K562 (cell line): ENCODE measurements around the gene TAF1D. TPM values are rescaled to one million over a fixed set of nuclear protein-coding genes. Genes with fewer than 3 reads are reported as not detected.
A peak's percentile ranks its signal among the peaks of the same experiment; 100 is the strongest.

Experiments
- CC2D1A ChIP-seq: fragments of 450-650 bp; IDR thresholded peaks from 2 replicates; pipeline ENCODE4 v1.6.1; 2017; ENCODE audit warnings: mild to moderate bottlenecking
- CEBPB ChIP-seq: fragments of 450-650 bp; IDR thresholded peaks from 2 replicates; pipeline ENCODE4 v1.6.1; 2016; ENCODE audit warnings: missing genetic modification characterization, missing compliant biosample characterization
- CHCHD3 ChIP-seq: fragments of 250-450 bp; sonication (Bioruptor Pico); IDR thresholded peaks from 2 replicates; pipeline ENCODE4 v2.1.2; 2022; ENCODE audit warnings: mild to moderate bottlenecking
- CTBP1 ChIP-seq: fragments of 450-650 bp; IDR thresholded peaks from 2 replicates; pipeline ENCODE4 v1.6.1; 2016; ENCODE audit warnings: borderline replicate concordance
- DPF2 ChIP-seq: fragments of 450-650 bp; IDR thresholded peaks from 2 replicates; pipeline ENCODE4 v1.6.1; 2016
- ERF ChIP-seq: fragments of 450-650 bp; formaldehyde crosslinking; IDR thresholded peaks from 2 replicates; pipeline ENCODE4 v1.4.0; 2020; ENCODE audit warnings: mild to moderate bottlenecking, mixed read lengths
- FOXP1 ChIP-seq: sonication (generic); formaldehyde crosslinking; IDR thresholded peaks from 2 replicates; pipeline ENCODE4 v1.8.0; 2022; ENCODE audit warnings: mild to moderate bottlenecking, missing genetic modification reagents
- HOXB6 ChIP-seq: fragments of 250-450 bp; sonication (Bioruptor Pico); IDR thresholded peaks from 2 replicates; pipeline ENCODE4 v1.5.1; 2022; ENCODE audit warnings: mild to moderate bottlenecking, borderline replicate concordance
- MAFG ChIP-seq: fragments of 450-650 bp; conservative IDR thresholded peaks from 2 replicates; pipeline ENCODE4 v1.6.1; 2016; ENCODE audit warnings: missing genetic modification characterization, missing compliant biosample characterization
- MED1 ChIP-seq: sonication (generic); formaldehyde crosslinking; IDR thresholded peaks from 2 replicates; pipeline ENCODE4 v1.8.1; 2023; ENCODE audit warnings: missing genetic modification reagents, borderline replicate concordance
- NCOA4 ChIP-seq: fragments of 450-650 bp; IDR thresholded peaks from 2 replicates; pipeline ENCODE4 v1.6.1; 2018; ENCODE audit warnings: mild to moderate bottlenecking; ENCODE audit not compliant: partially characterized antibody
- NFRKB ChIP-seq: fragments of 450-650 bp; IDR thresholded peaks from 2 replicates; pipeline ENCODE4 v1.6.1; 2016; ENCODE audit warnings: low read depth
- SMAD4 ChIP-seq: fragments of 250-450 bp; sonication (Bioruptor Pico); conservative IDR thresholded peaks from 2 replicates; pipeline ENCODE4 v1.8.0; 2021; ENCODE audit warnings: inconsistent platforms, mild to moderate bottlenecking, moderate library complexity
- SMC3 ChIP-seq: conservative IDR thresholded peaks from 2 replicates; pipeline ENCODE4 v1.6.1; 2011; ENCODE audit warnings: low read depth, low read length, improper control_type of control experiment; ENCODE audit not compliant: insufficient read depth
- SOX6 ChIP-seq: fragments of 450-650 bp; IDR thresholded peaks from 2 replicates; pipeline ENCODE4 v1.6.1; 2014; ENCODE audit warnings: mild to moderate bottlenecking
- ZFP1 ChIP-seq: fragments of 450-650 bp; formaldehyde crosslinking; IDR thresholded peaks from 2 replicates; pipeline ENCODE4 v1.4.0; 2020; ENCODE audit warnings: mild to moderate bottlenecking, mixed read lengths
- ZNF143 ChIP-seq: sonication (generic); formaldehyde crosslinking; IDR thresholded peaks from 2 replicates; pipeline ENCODE4 v1.9.0; 2022; ENCODE audit warnings: mild to moderate bottlenecking, missing genetic modification reagents
- ZNF384 ChIP-seq: IDR thresholded peaks from 2 replicates; pipeline ENCODE4 v1.6.1; 2012; ENCODE audit warnings: low read depth, low read length, improper control_type of control experiment
- ZNF444 ChIP-seq: fragments of 250-450 bp; sonication (Bioruptor Pico); IDR thresholded peaks from 2 replicates; pipeline ENCODE4 v1.4.0; 2020; ENCODE audit warnings: mild to moderate bottlenecking, moderate library complexity
- ZNF561 ChIP-seq: fragments of 450-650 bp; formaldehyde crosslinking; conservative IDR thresholded peaks from 2 replicates; pipeline ENCODE4 v1.4.0; 2020; ENCODE audit warnings: mild to moderate bottlenecking, moderate library complexity
- ZNF707 ChIP-seq: fragments of 250-450 bp; sonication (Bioruptor Pico); conservative IDR thresholded peaks from 2 replicates; pipeline ENCODE4 v1.8.0; 2022; ENCODE audit warnings: inconsistent platforms, mild to moderate bottlenecking, moderate library complexity
- ZNF766 ChIP-seq: fragments of 200-800 bp; sonication (Bioruptor generic); conservative IDR thresholded peaks from 2 replicates; pipeline ENCODE4 v1.6.1; 2016; ENCODE audit warnings: missing genetic modification characterization, missing compliant biosample characterization
- polyA plus RNA-seq, 8 experiments: library from polyadenylated mRNA; depleted of rRNA in 4 of 8; stranded (reverse) in 5 of 8; unstranded in 3 of 8; fragments of >200 nt; fragmentation: Nextera tagmentation in 2 of 8; fragmentation: Illumina TruSeq in 1 of 8; extraction: Ambion mirVana in 2 of 8; extraction: Trizol in 1 of 8; gene quantifications; 2 replicates each; pipeline versions ENCODE4 v1.2.1 to v1.2.3, GENCODE V29; 2011 to 2014; ENCODE audit warnings: inconsistent platforms in 1 of 8, missing spikeins in 1 of 8
- total RNA-seq, 7 experiments: library from RNA; depleted of rRNA in 6 of 7; stranded (reverse); fragments of >200 nt in 6 of 7; fragmentation: Illumina TruSeq in 2 of 7; extraction: Trizol in 2 of 7; gene quantifications; 2 replicates each; pipeline versions ENCODE4 v1.2.1 to v1.2.3, GENCODE V29; 2011 to 2021; ENCODE audit warnings: low replicate concordance in 1 of 7
- TF ChIP-seq, protein P1 (sequence below): fragments of 250-450 bp; sonication (Bioruptor Pico); IDR thresholded peaks from 2 replicates; pipeline ENCODE4 v1.8.0; 2022; ENCODE audit warnings: inconsistent platforms, mild to moderate bottlenecking, moderate library complexity, borderline replicate concordance
- TF ChIP-seq, protein P2 (sequence below), 2 experiments: fragments of 450-650 bp in 1 of 2; sonication (generic) in 1 of 2; formaldehyde crosslinking in 1 of 2; IDR thresholded peaks in 1 of 2; conservative IDR thresholded peaks in 1 of 2; 2 replicates each; pipeline versions ENCODE4 v1.6.1 to v1.8.1; 2016 to 2023; ENCODE audit warnings: mild to moderate bottlenecking in 2 of 2, moderate library complexity in 2 of 2, inconsistent platforms in 1 of 2, missing genetic modification reagents in 1 of 2
- TF ChIP-seq, protein P3 (sequence below): fragments of 450-650 bp; IDR thresholded peaks from 2 replicates; pipeline ENCODE4 v1.6.1; 2014; ENCODE audit warnings: low read depth, mild to moderate bottlenecking, moderate library complexity, borderline replicate concordance
- TF ChIP-seq, protein P4 (sequence below): fragments of 450-650 bp; IDR thresholded peaks from 2 replicates; pipeline ENCODE4 v1.6.1; 2017; ENCODE audit warnings: mild to moderate bottlenecking, moderate library complexity

TAF1D gene
- total and polyA plus RNA-seq, 9 of the 15 experiments (the other 6 are each of a cell fraction or from before 2014, with no cell fraction given) = 122 to 347 (median 250) TPM

DNA sequence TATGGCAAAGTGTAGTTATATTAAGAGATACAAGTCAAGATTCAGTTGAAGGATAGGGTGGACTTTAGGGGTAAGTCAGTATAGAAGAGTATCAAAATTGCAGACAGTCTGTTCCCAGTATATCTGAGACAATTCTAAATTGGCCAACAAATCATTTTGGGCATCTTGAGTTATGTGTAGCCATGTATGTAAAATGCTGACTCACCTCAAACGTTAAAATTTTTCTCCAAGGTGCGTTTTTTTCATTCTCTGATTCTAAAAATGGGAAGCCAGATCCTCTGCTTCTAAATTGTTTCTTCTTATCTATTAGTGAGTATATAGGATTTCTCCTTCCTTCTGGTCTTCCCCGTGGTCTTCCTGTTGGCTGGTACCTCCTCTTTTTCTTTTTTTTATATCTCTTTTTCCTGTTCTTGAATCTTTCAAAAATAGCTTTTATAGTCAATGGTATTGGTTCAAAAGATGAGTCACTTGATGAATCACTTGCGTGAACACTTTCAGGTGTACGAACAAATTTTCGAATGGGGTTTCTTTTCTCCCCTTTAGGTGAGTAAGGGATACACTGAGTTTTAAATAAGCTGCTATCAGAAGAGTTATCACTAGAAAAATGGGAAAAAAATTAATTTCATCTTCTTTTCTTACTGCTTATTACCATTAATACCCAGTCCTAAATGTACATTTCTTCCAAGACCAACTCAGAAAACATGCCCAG lies 3.2 kb downstream of the TAF1D start (continued):
- TF ChIP-seq SMAD4 (no peak), ZNF561 (CRISPR knock-in tag) (no peak), ZFP1 (no peak), FOXP1 (CRISPR knock-in tag) (no peak), SOX6 (no peak), ERF (no peak), ZNF444 (no peak), MAFG (peak; percentile 97), CC2D1A (no peak), SMC3 (no peak), NFRKB (no peak), ZNF143 (no peak), ZNF384 (peak; percentile 36; the same call in 1 of the 2 replicates), CEBPB (tag) (no peak), CTBP1 (no peak), ZNF707 (CRISPR knock-in tag) (no peak), DPF2 (peak; percentile 52; the same call in 1 of the 2 replicates), CHCHD3 (CRISPR knock-in tag) (no peak), NCOA4 (no peak), HOXB6 (CRISPR knock-in tag) (no peak), MED1 (no peak), ZNF766 (CRISPR knock-in tag) (no peak)
- TF ChIP-seq, protein P1, sequence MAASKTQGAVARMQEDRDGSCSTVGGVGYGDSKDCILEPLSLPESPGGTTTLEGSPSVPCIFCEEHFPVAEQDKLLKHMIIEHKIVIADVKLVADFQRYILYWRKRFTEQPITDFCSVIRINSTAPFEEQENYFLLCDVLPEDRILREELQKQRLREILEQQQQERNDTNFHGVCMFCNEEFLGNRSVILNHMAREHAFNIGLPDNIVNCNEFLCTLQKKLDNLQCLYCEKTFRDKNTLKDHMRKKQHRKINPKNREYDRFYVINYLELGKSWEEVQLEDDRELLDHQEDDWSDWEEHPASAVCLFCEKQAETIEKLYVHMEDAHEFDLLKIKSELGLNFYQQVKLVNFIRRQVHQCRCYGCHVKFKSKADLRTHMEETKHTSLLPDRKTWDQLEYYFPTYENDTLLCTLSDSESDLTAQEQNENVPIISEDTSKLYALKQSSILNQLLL (CRISPR knock-in tag) = no peak
- TF ChIP-seq, protein P2, sequence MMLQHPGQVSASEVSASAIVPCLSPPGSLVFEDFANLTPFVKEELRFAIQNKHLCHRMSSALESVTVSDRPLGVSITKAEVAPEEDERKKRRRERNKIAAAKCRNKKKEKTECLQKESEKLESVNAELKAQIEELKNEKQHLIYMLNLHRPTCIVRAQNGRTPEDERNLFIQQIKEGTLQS (IDR thresholded peaks at IDR 0.05) = peak; percentile 54; the same call in 1 of the 2 replicates
- TF ChIP-seq, protein P2 (CRISPR knock-in tag; conservative IDR thresholded peaks at IDR 0.05) = no peak
- TF ChIP-seq, protein P3, sequence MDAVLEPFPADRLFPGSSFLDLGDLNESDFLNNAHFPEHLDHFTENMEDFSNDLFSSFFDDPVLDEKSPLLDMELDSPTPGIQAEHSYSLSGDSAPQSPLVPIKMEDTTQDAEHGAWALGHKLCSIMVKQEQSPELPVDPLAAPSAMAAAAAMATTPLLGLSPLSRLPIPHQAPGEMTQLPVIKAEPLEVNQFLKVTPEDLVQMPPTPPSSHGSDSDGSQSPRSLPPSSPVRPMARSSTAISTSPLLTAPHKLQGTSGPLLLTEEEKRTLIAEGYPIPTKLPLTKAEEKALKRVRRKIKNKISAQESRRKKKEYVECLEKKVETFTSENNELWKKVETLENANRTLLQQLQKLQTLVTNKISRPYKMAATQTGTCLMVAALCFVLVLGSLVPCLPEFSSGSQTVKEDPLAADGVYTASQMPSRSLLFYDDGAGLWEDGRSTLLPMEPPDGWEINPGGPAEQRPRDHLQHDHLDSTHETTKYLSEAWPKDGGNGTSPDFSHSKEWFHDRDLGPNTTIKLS = no peak
- TF ChIP-seq, protein P4, sequence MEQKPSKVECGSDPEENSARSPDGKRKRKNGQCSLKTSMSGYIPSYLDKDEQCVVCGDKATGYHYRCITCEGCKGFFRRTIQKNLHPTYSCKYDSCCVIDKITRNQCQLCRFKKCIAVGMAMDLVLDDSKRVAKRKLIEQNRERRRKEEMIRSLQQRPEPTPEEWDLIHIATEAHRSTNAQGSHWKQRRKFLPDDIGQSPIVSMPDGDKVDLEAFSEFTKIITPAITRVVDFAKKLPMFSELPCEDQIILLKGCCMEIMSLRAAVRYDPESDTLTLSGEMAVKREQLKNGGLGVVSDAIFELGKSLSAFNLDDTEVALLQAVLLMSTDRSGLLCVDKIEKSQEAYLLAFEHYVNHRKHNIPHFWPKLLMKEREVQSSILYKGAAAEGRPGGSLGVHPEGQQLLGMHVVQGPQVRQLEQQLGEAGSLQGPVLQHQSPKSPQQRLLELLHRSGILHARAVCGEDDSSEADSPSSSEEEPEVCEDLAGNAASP = no peak
